ENCODE results near the gene CLEC2B.

Gene CLEC2B

GRCh38 chr12:9906873-9907272, 37.7 kb upstream of the CLEC2B start:
- peak; percentile 23 for DNase-seq (ENCODE audit: low read depth)
- no peak overlapping the region for H3K4me3 ChIP-seq (ENCODE audit: low read length)
- TF ChIP-seq, protein P1, sequence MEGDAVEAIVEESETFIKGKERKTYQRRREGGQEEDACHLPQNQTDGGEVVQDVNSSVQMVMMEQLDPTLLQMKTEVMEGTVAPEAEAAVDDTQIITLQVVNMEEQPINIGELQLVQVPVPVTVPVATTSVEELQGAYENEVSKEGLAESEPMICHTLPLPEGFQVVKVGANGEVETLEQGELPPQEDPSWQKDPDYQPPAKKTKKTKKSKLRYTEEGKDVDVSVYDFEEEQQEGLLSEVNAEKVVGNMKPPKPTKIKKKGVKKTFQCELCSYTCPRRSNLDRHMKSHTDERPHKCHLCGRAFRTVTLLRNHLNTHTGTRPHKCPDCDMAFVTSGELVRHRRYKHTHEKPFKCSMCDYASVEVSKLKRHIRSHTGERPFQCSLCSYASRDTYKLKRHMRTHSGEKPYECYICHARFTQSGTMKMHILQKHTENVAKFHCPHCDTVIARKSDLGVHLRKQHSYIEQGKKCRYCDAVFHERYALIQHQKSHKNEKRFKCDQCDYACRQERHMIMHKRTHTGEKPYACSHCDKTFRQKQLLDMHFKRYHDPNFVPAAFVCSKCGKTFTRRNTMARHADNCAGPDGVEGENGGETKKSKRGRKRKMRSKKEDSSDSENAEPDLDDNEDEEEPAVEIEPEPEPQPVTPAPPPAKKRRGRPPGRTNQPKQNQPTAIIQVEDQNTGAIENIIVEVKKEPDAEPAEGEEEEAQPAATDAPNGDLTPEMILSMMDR (IDR thresholded peaks at IDR 0.05; ENCODE audit: insufficient read depth, low read depth, low read length, missing control alignments), result no peak

- H3K4me3 ChIP-seq (ENCODE audit: low read length), result no peak overlapping the region
- peak; percentile 64 for DNase-seq (ENCODE audit: low read depth)
- TF ChIP-seq, protein P1 (IDR thresholded peaks at IDR 0.05; ENCODE audit: insufficient read depth, low read depth, low read length, missing control alignments), result no peak
Observed at GRCh38 chr12:9902539-9903228, 33.5 kb upstream of the CLEC2B start.

GRCh38 chr12:9900930-9901329, 31.8 kb upstream of the CLEC2B start:
- TF ChIP-seq, protein P1 (IDR thresholded peaks at IDR 0.05; ENCODE audit: insufficient read depth, low read depth, low read length, missing control alignments), result no peak

DNA sequence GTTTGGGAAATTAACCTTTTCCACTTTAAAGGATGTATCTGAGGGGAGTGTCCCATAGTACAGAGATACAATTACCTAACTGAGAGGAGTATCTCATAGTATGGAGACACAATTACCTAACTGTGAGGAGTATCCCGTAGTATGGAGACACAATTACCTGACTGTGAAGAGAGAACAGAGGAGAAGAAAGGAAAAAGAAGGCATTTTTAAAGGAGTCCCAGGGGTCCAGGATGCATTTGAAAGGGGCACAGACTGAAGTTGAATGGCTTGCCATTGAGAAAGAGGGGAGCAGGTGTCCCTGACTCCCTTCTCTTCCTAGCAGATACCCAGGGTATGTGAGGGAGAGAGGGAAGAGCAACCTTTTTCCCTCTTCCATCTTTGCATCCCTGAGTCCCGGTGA, 30.1 kb upstream of the CLEC2B start:
- TF ChIP-seq, protein P1 (IDR thresholded peaks at IDR 0.05; ENCODE audit: insufficient read depth, low read depth, low read length, missing control alignments), result no peak
- DNase-seq (ENCODE audit: low read depth), result no peak
- H3K4me3 ChIP-seq (ENCODE audit: low read length), result no peak overlapping the region

More at GRCh38 chr12:9900930-9901329, 31.8 kb upstream of the CLEC2B start:
- DNase-seq (ENCODE audit: low read depth), result no peak
- no peak overlapping the region for H3K4me3 ChIP-seq (ENCODE audit: low read length)

- DNase-seq (ENCODE audit: low read depth), result peak; percentile 81
- no peak overlapping the region for H3K4me3 ChIP-seq (ENCODE audit: low read length)
- TF ChIP-seq, protein P1 (IDR thresholded peaks at IDR 0.05; ENCODE audit: insufficient read depth, low read depth, low read length, missing control alignments), result no peak
Observed at GRCh38 chr12:9897535-9897934, 28.4 kb upstream of the CLEC2B start.

- no peak overlapping the region for H3K4me3 ChIP-seq (ENCODE audit: low read length)
- TF ChIP-seq, protein P1 (IDR thresholded peaks at IDR 0.05; ENCODE audit: insufficient read depth, low read depth, low read length, missing control alignments), result no peak
- DNase-seq (ENCODE audit: low read depth), result no peak
Observed at GRCh38 chr12:9895215-9895971, 26.2 kb upstream of the CLEC2B start.

Data from epithelial cell of esophagus (primary cell).